Cortex of kidney (tissue), 1 donor: ENCODE data around the gene RNFT2.
"Not testable (repeated sequence)": the region's sequence is repeated elsewhere in the genome, so short reads cannot be mapped to it uniquely, and the experiment has no call there.

ENCODE experiments used
- DNase-seq: peaks from one replicate; lab custom pipeline; 2025; lab: John Stamatoyannopoulos, UW

RNFT2 gene

DNA sequence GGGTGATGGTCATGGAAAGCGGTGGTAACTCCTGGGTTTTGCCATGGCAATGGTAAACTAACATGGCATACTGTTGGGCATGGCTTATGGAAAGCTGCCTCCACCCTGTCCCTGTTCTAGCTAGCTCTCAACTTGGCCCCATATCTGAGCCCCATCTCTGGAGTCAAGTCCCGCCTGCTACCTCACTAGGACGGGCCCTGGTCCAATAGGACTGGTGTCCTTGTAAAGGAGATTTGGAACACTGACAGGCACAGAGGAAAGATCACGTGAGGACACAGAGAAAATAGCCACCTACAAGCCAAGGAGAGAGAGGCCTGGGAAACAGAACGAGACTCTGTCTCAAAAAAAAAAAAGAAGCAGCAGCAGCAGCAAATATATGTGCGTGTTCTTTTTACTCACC lies 59.8 kb downstream of the RNFT2 start:
- no peak for DNase-seq

DNA sequence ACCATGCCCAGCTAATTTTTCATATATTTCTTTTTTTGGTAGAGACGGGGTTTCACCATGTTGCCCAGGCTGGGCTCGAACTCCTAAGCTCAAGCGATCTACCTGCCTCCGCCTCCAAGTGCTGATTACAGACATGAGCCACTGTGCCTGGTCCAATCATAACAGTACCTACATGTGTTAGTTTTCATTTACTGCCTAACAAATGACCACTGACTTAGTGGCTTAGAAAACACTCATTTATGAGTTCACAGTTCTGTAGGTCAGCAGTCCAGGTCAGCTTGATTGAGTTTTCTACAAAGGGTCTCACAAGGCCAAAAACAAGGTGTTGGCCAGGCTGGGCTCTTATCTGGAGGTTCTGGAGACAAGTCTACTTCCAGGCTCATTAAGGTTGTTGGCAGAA lies 60.6 kb downstream of the RNFT2 start:
- no peak for DNase-seq

DNA sequence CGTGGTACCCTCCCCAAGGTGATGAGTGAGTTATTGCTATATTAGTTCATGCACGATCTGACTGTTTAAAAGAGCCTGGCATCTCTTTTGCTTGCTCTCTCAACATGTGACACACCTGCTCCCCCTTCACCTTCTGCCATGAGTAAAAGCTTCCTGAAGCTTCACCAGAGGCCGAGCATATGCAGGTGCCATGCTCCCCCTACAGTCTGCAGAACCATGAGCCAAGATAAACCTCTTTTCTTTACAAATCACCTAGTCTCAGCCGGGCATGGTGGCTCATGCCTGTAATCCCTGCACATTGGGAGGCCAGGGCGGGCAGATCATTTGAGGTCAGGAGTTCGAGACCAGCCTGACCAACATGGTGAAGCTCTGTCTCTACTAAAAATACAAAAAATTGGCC lies 61.8 kb downstream of the RNFT2 start:
- no peak for DNase-seq

DNA sequence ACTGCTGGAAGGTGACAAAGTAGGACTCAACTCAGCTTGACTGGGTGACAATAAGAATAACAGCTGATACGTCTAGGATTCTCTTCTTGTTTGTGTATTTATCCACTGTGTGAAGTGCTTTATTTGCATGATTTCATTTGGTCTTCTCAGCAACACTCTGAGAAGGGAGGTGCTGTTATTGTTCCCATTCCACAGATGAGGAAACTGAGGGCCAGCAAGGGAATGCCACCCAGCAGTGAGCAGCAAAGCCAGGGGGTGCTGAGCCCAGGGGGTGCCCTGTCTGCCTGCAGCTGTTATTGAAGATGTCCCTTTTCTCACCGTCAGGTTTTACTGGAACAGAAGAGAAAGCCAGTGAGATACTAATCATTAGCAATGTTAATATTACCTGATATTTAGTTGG lies 62.8 kb downstream of the RNFT2 start:
- no peak for DNase-seq

DNA sequence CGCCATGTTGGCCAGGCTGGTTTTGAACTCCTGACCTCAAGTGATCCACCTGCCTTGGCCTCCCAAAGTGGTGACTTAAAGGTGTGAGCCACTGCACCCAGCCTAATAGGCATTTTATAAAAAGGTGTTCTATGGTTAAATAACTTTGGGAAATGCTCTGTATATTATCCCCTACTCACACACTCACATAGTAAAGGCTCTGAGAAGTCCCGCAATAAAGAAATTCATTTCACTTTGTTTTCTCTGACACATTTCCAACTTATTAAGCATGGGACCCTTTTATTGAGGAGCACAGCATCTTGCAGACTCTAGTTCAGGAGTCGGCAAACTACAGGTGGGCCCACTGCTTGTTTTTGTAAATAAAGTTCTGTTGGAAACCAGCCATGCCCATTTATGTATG lies 63.9 kb downstream of the RNFT2 start:
- no peak for DNase-seq

DNA sequence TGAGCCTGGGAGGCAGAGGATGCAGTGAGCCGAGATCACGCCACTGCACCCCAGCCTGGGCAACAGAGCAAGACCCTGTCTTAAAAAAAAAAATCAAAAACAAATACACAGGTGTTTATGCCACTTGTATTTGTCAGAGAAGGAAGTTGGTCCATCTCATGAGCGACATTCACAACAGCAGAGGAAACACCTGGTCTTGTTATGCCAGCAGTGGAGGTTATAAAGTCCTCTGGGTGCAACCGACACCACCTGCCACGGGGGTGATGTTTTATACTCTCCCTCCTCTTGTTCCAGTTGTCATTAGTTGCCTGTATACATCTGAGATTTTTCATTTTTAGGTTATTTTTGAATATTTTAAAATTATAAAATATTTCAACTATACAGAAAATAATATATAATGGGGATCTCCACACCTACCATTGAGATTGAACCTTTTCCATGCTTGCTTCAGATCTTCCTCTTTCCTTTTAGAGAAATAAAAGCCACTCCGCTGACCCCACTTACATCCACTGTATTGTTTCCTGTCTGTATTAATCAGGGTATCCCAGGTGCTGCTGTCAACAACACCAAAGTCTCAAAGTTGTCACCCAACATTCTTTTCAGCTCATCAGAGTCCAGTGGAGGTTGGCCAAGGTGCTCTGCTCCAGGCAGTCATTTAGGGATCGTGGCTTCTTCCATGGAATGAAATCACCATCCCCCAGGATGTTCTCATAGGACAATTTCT lies 65.1 kb downstream of the RNFT2 start:
- DNase-seq = no peak

DNA sequence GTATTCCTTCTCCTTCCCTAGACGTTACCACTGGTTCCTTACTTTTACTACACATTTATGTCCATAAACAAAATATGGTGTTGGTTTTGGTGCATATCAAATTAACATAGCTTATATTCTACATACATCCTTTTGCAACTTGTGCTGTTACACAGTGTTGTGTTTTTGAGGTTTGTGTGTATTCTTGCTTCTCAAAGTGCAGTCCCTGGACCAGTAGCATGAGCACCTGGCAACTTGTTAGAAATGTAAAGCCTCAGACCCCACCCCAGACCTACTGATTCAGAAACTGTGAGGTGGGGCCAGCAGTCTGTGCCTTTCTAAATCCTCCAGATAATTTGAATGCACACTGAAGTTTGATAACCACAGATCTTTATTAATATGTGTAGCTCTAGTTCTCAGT lies 65.9 kb downstream of the RNFT2 start:
- no peak for DNase-seq

DNA sequence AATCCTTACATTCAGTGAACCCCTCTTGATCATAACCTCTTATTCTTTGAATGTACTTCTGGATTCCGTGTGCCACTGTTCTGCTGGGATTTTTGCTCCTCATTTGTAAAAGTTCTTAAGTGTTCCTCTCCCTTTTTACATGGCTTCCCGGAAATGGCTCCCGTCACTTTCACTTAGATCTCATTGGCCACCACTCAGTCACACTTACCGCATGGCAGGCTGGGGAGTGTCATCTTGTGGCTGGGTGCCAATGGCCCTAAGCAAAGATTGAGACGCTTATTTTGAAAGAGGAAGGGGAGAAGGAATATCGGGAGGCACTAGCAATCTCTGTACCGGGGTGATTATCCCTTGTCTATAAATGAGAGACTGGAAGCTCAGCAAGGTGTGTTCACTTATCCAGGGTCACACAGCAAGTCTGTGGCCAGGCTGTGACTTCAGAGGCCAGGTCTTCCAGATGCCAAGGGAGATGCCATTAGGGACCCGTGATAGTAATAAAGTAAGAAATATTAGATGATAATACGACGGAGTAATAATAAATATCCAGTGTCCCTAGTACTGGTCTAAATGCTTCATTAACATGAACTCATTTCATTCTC lies 68.8 kb downstream of the RNFT2 start:
- no peak for DNase-seq

DNA sequence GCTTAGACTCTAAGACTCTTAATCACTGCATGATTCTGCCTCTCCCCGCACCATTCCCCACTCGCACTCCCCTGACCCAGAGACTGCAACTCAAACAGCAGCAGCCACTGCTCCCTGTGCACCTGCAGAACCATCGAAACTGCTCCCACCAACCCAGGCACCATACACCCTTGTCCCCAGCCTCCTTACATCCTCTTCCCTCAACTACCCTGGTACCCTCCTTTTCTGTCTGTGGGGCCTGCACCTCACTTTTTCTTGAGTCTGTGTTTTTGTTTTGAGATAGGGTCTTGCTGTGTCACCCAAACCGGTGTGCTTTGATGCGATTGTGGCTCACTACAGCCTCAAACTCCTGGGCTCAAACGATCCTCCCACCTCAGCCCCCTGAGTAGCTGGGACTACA lies 69.4 kb downstream of the RNFT2 start:
- DNase-seq = no peak

DNA sequence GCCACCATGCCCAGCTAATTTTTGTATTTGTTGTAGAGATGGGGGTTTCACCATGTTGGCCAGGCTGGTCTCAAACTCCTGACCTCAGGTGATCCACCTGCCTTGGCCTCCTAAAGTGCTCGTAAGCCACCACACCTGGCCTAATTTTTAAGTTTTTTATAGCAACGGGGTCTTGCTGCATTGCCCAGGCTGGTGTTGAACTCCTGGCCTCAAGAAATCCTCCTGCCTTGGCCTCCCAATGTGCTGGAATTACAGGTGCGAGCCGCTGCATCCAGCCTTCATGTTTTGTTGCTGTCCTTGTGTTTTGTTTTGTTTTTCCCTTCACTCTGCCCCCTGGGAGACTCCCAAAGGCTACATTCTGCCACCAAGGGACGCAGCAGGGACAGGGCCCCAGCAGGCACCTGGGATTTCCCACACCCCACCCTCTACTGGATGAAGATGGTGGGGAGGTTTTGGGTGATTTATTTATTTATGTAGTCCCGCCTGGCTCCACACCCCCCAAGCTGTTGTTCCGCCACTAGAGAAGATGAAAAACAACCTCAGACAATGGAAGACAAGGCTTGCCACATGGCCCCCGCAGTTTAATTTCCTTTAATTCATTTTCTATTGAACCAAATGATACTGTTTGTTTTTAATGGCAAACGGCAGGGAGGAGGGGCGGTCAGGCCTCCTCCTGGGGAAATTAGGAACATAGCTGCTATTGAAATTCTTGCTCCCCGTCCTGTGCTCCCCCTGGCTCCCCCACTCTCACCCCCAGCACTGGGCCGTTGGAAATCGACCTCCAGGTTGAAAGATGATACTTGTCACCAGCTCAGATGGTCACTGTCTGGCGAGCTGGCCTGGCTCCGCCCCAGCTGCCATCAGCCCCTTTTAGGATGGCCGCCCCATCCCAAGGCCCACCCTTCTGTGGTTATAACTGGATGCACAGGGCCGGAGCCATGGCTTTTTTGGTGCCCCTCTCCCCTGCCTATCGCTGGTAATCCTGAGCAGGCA lies 70.3 kb downstream of the RNFT2 start:
- DNase-seq = no peak

DNA sequence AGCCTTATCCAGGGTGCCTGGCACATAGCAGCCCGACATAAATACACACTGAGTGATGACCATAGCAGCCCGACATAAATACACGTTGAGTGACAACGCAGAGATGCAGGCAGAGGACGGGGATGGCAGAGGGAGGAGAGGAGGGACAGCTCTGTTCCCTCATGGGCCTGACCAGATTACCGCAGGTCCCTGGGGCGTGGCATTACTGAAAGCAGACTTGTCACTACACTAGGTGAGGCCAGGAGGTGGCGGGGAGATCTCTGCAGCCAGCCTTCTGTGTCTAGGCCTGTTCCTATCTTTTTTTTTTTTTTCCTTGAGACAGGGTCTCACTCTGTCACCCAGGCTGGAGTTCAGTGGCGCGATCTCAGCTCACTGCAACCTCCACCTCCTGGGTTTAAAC lies 74.1 kb downstream of the RNFT2 start:
- DNase-seq = no peak

DNA sequence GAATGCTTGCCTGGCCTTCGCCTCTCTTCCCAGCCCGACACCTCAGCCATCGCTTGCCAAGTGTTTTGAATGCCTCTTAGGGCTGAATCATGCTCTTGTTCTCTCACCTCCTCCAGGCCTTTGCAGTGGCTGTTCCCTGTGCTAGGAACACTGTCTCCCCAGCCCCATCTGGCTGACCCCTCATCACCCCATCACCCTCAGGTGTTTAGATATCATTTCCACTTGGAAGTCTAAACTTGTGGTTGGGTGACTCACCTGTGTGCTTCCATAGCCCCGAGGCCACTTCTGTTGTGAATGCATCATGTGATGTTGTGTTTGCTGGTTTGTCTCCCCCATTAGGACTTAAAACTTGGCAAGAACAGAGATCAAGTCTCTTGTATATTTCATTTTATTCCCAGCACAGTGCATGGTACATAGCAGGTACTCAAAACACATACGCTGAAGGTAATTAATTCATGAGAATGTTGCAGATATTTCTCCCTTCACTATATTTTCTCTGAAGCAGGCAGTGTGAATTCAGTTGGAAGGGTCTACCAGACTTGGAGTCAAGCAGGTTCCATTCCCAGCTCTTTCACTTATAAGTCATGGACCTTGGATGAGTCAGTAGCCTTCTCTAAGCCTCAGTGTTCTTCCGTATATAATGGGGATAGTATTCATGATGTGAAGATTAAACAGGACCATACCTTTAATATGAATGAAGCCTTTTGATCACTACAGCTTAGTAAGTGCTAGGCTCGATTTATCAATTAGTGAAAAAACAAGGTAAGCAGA lies 75.3 kb downstream of the RNFT2 start:
- no peak for DNase-seq

DNA sequence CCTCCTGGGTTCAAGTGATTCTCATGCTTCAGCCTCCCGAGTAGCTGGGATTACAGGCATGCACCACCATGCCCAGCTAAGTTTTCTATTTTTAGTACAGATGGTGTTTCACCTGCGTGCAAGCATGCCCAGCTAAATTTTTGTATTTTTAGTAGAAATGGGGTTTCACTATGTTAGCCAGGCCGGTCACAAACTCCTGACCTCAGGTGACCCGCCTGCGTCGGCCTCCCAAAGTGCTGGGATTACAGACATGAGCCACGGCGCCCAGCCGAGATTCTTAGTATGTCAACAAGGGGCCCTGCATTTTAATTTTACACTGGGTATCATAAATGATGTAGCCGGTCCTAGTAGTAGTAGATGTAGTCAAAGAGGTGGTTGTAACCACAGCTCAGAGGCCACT lies 76.7 kb downstream of the RNFT2 start:
- not testable (repeated sequence) for DNase-seq

DNA sequence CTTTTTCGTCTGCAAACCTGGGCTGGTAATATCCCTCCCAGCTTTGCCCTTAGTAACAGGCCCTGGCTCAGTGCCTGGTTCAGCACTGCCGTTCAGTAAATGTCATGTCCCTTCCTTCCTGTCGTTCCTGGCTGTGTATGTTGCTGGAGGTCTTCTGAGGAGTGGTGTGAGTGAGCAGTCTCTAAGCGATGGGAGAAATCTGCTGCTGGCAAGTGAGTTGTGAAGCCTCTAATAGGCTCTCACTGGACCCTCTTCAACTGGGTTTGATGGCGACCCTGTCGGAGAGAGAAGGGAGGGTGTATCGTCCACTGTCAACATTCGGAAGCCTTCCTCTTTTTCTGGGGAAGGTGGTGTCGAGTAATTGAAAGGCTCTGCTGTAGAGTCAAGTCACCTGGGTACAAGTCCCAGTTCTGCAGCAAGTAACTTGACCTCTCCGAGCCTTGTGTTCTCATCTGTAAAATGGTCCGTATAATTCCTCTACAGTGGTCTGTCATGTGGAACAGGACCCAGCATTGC lies 80.3 kb downstream of the RNFT2 start:
- DNase-seq = no peak

DNA sequence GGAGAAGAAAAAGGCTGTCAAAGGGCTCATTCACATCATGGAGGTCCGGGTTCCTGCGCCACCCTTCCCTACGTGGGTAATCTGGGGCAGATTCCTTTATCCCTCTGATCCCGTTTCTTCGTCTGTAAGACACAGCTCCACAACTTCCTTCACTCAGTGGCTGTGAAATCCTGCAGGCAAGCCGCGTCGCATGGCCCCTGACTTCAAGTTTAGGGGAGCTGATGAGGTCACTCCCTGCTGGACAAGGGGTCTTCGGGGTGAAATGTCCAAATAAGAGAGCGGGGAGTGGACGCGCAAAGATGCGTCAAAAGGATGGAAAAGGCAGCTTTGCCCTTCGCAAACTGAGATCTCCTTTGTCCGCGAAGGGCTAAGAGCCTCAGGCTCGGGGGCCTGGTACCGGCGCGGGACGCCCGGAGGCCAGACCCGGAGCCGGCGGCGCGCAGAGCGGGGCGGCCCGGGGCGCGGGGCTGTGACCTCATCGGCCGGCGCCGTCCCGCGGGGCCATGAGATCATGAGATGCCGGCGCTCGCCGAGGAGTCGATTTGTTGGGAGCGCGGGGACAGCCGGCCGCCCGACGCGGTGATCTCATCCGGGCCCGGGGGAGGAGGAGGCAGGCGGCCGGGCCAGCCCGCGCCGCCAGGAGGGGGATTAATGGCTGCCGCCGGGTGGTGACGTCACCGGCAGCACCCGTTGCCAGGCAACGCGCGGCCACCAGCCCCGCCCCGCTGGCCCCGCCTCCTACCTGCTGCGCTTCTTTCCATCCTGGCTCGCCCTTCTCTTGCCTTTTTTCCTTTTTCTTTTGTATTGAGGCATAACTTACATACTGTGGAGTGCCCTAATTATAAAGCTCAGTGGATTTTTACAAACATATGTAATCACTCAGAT lies 81.1 kb downstream of the RNFT2 start:
- peak; percentile 52 for DNase-seq

DNA sequence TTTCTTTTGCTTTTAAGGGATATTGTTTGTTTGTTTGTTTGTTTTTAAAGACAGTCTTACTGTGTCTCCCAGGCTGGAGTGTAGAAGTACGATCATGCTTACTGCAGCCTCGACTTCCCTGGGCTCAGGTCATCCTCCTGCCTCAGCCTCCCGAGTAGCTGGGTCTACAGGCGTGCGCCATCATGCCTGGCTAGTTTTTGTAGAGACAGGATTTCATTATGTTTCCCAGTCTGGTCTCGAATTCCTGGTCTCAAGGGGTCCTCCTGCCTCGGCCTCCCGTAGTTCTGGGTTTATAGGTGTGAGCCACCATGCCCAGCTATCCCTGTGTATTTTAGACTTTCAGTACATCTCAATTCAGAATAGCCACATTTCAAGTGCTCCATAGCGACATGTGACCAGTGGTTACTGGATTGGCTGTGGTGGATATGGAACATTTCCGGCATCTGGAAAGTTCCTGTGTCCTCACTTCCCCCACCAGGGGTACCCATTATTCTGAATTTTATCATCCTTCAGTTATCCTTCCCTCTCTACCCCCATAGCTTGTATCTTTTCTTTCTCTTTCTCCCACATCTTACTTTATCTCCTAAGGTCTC lies 82.0 kb downstream of the RNFT2 start:
- DNase-seq = no peak

DNA sequence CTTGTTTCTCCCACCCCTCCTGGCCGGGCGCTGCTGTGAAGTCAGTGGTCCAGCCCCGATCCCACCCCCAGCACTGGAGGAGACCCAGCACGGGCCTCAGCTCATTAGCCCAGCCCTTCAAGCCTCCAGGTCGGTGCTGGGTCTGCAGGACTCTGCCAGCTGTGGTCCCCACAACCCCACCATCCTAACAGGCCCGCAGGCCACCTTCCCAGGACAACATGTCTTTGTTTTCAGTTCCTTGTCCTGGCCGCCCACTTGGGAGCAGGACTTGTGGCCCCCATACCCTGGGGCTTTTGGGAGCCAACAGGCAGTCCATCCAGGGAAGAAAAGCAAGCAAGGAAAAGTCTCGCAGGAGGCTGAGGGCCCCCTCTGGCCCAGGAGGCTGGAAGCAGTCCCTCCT lies 83.2 kb downstream of the RNFT2 start:
- DNase-seq = no peak

DNA sequence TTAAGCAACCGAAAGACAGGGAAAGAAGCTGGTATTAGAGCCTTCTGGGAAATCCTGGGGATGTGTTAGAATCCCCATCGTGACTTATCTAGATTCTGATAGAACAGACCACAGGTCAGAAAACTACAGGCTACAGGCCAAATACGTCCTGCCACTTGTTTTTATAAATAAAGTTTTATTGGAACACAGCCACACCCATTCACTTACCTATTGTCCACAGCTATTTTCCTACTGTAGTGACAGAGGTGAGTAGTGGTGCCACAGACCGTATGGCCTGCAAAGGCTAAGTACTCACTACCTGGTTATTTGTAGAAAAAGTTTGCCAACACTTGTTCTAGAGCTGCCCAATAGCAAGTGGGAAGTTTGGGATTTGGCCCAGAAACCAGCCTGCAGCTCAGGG lies 89.3 kb downstream of the RNFT2 start:
- no peak for DNase-seq

DNA sequence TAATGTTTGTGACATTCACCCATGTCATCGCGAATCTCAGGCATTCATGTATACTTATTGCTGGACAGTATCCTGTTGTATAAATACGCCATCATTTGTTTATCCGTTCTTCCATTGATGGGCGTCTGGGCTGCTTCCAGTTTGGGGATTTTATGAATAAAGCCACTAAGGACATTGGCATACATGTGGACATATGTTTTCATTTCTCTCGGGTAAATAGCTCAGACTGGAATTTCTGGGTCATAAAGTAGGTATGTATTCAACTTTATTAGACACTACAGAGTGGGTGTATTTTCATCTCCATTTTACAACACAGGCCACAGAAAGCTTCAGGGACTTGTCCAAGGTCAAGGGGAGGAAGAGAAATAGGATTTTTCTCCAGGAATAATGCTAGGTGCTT lies 94.2 kb downstream of the RNFT2 start:
- no peak for DNase-seq

DNA sequence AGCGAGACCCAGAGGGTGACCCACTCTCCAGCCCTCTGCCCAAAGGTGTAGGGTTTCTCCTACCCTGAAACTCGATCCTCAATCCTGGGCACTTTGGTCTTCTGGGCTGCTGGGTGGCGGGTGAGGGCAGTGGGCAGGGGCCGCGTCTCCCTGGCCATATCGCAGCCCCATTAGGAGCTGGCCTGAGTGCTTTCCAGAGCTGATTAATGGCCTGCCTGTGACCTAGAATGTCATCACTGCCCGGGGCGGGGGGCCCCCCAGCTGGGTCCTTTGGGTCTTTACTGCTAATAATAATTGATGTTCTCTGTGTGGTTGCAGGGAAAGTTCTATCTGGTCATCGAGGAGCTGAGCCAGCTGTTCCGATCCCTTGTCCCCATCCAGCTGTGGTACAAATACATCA lies 95.4 kb downstream of the RNFT2 start:
- no peak for DNase-seq

DNA sequence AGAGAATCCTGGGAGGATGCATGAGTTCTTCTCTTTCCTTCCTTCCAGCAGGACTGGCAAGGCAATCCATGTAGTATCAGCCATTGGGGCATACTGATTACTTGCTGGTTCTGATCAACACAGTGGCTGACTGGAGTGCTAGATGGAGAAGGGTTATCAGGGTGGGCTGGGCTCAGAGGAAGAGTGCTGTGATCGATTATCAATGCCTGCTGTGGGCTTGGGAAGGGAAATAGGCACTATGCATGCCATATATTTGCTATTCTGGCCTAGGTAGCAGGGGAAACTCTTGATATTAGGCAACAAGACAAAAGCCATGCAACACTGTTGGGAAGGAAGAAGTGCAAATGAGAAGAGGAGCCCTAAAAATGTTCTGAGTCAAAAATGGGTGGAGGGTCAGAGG lies 97.4 kb downstream of the RNFT2 start:
- DNase-seq = no peak
